ENCODE measurements around the gene AGAP1. TPM values are rescaled to one million over a fixed set of nuclear protein-coding genes. Genes with fewer than 3 reads are reported as not detected.

Gene AGAP1
- polyA plus RNA-seq, 1 donor from 2014 or later, result 17.4 TPM

- peaks cover 27% of the 10 kb centered on the region for H3K79me2 ChIP-seq (replicated peaks; ENCODE audit: insufficient read depth, low read length)
- H3K27me3 ChIP-seq (ENCODE audit: insufficient read depth, low read depth, low read length), result no peaks in the 10 kb centered on the region
- TF ChIP-seq TAF1 (IDR thresholded peaks at IDR 0.05; ENCODE audit: low read depth) (no peak), CTCF (IDR thresholded peaks at IDR 0.05; ENCODE audit: poor library complexity, severe bottlenecking) (no peak), MXI1 (conservative IDR thresholded peaks at IDR 0.05; ENCODE audit: poor library complexity, severe bottlenecking) (no peak), RAD21 (conservative IDR thresholded peaks at IDR 0.05) (no peak), SMC3 (conservative IDR thresholded peaks at IDR 0.05; ENCODE audit: poor library complexity) (no peak), POLR2AphosphoS5 (IDR thresholded peaks at IDR 0.05) (no peak), EP300 (conservative IDR thresholded peaks at IDR 0.05; ENCODE audit: poor library complexity, severe bottlenecking) (no peak), EZH2 (IDR thresholded peaks at IDR 0.05; ENCODE audit: borderline replicate concordance, insufficient read depth, low read length, poor library complexity, severe bottlenecking) (no peak)
- TF ChIP-seq, protein P1, sequence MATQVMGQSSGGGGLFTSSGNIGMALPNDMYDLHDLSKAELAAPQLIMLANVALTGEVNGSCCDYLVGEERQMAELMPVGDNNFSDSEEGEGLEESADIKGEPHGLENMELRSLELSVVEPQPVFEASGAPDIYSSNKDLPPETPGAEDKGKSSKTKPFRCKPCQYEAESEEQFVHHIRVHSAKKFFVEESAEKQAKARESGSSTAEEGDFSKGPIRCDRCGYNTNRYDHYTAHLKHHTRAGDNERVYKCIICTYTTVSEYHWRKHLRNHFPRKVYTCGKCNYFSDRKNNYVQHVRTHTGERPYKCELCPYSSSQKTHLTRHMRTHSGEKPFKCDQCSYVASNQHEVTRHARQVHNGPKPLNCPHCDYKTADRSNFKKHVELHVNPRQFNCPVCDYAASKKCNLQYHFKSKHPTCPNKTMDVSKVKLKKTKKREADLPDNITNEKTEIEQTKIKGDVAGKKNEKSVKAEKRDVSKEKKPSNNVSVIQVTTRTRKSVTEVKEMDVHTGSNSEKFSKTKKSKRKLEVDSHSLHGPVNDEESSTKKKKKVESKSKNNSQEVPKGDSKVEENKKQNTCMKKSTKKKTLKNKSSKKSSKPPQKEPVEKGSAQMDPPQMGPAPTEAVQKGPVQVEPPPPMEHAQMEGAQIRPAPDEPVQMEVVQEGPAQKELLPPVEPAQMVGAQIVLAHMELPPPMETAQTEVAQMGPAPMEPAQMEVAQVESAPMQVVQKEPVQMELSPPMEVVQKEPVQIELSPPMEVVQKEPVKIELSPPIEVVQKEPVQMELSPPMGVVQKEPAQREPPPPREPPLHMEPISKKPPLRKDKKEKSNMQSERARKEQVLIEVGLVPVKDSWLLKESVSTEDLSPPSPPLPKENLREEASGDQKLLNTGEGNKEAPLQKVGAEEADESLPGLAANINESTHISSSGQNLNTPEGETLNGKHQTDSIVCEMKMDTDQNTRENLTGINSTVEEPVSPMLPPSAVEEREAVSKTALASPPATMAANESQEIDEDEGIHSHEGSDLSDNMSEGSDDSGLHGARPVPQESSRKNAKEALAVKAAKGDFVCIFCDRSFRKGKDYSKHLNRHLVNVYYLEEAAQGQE (IDR thresholded peaks at IDR 0.05; ENCODE audit: borderline replicate concordance), result no peak
- no peak overlapping the region for H3K4me2 ChIP-seq (ENCODE audit: low read length)
- no peaks in the 10 kb centered on the region for H3F3A ChIP-seq (ENCODE audit: insufficient read depth, low read length, poor library complexity, severe bottlenecking)
- H3K9ac ChIP-seq (ENCODE audit: low read length), result no peak overlapping the region
- no peak overlapping the region for H3K4me3 ChIP-seq (ENCODE audit: low read length)
- H3K27ac ChIP-seq (ENCODE audit: low read length), result no peak overlapping the region
- H3K9me3 ChIP-seq (ENCODE audit: low read length), result no peaks in the 10 kb centered on the region
- H3K9me2 ChIP-seq (ENCODE audit: insufficient read depth, low read length), result no peaks in the 10 kb centered on the region
- no peaks in the 10 kb centered on the region for H3K36me3 ChIP-seq (ENCODE audit: insufficient read depth, low read length)
- no peak overlapping the region for H2AFZ ChIP-seq (ENCODE audit: low read depth, low read length)
- no peaks in the 10 kb centered on the region for H4K20me1 ChIP-seq (ENCODE audit: insufficient read depth)
Measured at GRCh38 chr2:235511751-235512698, 18.2 kb downstream of the AGAP1 start.

- H3K27me3 ChIP-seq (ENCODE audit: insufficient read depth, low read depth, low read length), result no peaks in the 10 kb centered on the region
- no peak overlapping the region for H3K4me3 ChIP-seq (ENCODE audit: low read length)
- H3K9me2 ChIP-seq (ENCODE audit: insufficient read depth, low read length), result no peaks in the 10 kb centered on the region
- no peaks in the 10 kb centered on the region for H3K36me3 ChIP-seq (ENCODE audit: insufficient read depth, low read length)
- TF ChIP-seq POLR2AphosphoS5 (IDR thresholded peaks at IDR 0.05) (no peak), CTCF (IDR thresholded peaks at IDR 0.05; ENCODE audit: poor library complexity, severe bottlenecking) (no peak), EP300 (conservative IDR thresholded peaks at IDR 0.05; ENCODE audit: poor library complexity, severe bottlenecking) (no peak), SMC3 (conservative IDR thresholded peaks at IDR 0.05; ENCODE audit: poor library complexity) (no peak), RAD21 (conservative IDR thresholded peaks at IDR 0.05) (no peak), TAF1 (IDR thresholded peaks at IDR 0.05; ENCODE audit: low read depth) (no peak), MXI1 (conservative IDR thresholded peaks at IDR 0.05; ENCODE audit: poor library complexity, severe bottlenecking) (no peak), EZH2 (IDR thresholded peaks at IDR 0.05; ENCODE audit: borderline replicate concordance, insufficient read depth, low read length, poor library complexity, severe bottlenecking) (no peak)
- TF ChIP-seq, protein P1 (IDR thresholded peaks at IDR 0.05; ENCODE audit: borderline replicate concordance), result no peak
- no peak overlapping the region for H2AFZ ChIP-seq (ENCODE audit: low read depth, low read length)
- H3K27ac ChIP-seq (ENCODE audit: low read length), result no peak overlapping the region
- H3K9ac ChIP-seq (ENCODE audit: low read length), result no peak overlapping the region
- H3K9me3 ChIP-seq (ENCODE audit: low read length), result no peaks in the 10 kb centered on the region
- H3K79me2 ChIP-seq (replicated peaks; ENCODE audit: insufficient read depth, low read length), result peaks cover 26% of the 10 kb centered on the region
- no peaks in the 10 kb centered on the region for H4K20me1 ChIP-seq (ENCODE audit: insufficient read depth)
- H3K4me2 ChIP-seq (ENCODE audit: low read length), result no peak overlapping the region
- H3F3A ChIP-seq (ENCODE audit: insufficient read depth, low read length, poor library complexity, severe bottlenecking), result no peaks in the 10 kb centered on the region
Measured at GRCh38 chr2:235512699-235513053, 18.8 kb downstream of the AGAP1 start.

All from neural cell (in vitro differentiated cells).